Left forelimb (tissue), 1 donor: ENCODE results near the gene RTN4RL2.

Experiments
- DNase-seq: peaks from one replicate; pipeline ENCODE4 v3.0.0-alpha.2; 2018; ENCODE audit warnings: low spot score

RTN4RL2 gene

GRCh38 chr11:57500515-57500914 lies 40.2 kb downstream of the RTN4RL2 start:
- no peak for DNase-seq

GRCh38 chr11:57500926-57501325 lies 40.6 kb downstream of the RTN4RL2 start:
- no peak for DNase-seq

DNA sequence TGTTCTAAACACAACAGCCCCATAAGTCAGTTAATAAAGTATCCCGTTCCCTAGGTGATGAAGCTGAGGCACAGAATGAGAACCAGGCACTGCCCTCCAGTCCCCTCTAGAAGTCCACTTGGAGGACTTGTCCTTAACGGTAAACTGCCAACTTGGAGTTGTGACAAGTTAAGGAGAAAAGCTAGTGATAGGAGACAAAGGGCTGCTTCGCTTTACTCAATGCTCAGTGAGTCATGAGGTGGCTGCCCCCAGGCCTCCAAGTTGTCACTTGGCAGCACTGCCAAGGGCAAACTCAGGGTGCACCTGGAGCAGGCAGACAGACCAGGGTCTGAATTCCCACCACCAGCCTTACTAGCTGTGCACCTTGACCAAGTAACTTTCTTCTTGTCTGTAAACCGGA lies 41.6 kb downstream of the RTN4RL2 start:
- DNase-seq = no peak

DNA sequence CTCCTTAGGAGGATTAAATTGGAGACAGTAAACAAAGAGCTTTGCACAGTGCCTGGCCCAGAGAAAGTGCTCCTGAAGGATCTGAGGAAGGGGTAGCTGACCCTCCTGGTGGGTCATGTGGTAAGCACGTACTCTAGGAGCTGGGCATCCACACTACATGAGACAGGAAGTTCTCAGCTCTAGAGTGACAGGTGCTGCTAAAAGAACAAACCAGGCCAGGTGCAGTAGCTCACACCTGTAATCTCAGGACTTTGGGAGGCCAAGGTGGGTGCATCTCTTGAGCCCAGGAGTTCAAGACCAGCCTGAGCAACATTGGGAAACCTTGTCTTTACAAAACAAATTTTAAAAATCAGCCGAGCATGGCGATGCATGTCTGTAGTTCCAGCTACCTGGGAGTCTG lies 42.0 kb downstream of the RTN4RL2 start:
- DNase-seq = no peak

- no peak for DNase-seq
These were observed 42.5 kb downstream of the RTN4RL2 start for GRCh38 chr11:57502870-57503269.

- no peak for DNase-seq
These were observed 44.2 kb downstream of the RTN4RL2 start for GRCh38 chr11:57504511-57504910.

GRCh38 chr11:57506522-57506921 lies 46.2 kb downstream of the RTN4RL2 start:
- no peak for DNase-seq

DNA sequence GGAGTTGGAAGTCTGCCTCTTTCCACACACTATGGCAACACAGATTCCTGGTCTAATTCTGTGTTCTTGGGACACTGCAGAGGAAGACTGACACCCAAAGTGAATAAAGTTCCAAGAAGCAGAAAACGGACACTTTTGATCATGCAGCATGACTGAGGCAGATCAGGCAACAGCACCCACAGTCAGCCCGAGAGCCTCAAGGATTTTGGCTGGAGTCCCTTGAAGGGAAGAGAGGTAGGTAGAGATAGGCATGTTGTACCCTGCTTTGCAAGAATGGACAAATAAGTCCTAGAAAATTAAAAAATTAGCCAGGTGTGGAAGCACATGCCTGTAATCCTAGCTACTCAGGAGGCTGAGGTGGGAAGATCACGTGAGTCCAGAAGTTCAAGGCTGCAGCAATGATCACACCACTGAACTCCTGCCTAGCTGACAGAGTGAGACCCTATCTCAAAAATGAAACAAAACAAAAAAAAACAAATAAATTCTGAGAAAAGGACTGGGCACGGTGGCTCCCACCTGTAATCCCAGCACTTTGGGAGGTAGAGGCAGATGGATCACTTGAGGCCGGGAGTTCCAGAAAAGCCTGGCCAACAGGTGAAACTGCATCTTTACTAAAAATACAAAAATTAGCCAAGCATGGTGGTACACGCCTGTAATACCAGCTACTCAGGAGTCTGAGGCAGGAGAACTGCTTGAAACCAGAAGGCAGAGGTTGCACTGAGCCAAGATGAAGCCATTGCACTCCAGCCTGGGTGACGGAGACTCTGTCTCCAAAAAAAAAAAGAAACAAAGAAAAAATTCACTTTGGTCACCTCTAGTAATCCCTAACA lies 48.2 kb downstream of the RTN4RL2 start:
- DNase-seq = no peak

DNA sequence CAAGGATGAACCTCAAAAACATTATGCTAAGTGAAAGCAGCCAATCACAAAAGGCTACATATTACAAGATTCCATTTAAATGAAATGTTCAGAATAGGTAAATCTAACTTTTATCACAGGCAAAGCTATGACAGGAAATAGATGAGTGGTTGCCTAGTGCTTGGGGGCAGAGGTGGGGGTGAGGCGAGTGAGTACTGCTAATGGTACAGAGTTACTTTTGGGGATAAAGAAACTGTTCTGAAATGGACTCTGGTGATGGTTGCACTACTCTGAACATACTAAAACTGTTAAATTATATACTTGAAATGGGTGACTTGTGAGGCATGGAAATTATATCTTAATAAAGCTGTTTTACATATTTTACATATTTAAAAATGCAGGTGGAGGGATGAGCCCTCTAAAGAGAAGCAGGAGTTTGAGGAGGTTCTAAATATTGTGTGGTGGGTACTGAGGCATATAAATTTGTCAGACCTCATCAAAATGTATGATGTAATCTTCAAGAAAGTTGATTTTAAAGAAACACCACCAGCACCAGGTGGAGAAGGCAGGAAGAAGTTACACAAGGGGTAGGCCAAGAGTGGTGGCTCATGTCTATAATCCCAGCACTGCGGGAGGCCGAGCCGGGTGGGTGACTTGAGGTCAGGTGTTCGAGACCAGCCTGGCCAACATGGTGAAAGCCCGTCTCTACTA lies 51.6 kb downstream of the RTN4RL2 start:
- DNase-seq = no peak

- no peak for DNase-seq
These were observed 52.5 kb downstream of the RTN4RL2 start for GRCh38 chr11:57512646-57513451.

DNA sequence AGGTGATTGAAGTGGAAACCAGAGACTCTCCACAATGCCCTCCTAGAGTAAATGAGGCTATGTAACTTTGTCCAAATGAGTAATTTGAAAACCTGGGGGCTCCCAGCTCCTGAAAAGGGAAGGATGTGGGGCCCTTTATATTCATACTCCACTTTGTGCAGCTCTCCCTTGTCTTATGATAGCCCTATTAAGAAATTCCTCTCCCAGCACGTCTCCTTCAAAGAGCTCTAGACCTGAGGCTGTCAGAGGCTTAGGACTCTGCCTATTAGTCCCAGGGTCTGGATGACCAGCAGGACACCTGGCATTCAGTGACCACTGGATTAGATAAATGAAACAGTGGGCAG lies 53.1 kb downstream of the RTN4RL2 start:
- DNase-seq = no peak

DNA sequence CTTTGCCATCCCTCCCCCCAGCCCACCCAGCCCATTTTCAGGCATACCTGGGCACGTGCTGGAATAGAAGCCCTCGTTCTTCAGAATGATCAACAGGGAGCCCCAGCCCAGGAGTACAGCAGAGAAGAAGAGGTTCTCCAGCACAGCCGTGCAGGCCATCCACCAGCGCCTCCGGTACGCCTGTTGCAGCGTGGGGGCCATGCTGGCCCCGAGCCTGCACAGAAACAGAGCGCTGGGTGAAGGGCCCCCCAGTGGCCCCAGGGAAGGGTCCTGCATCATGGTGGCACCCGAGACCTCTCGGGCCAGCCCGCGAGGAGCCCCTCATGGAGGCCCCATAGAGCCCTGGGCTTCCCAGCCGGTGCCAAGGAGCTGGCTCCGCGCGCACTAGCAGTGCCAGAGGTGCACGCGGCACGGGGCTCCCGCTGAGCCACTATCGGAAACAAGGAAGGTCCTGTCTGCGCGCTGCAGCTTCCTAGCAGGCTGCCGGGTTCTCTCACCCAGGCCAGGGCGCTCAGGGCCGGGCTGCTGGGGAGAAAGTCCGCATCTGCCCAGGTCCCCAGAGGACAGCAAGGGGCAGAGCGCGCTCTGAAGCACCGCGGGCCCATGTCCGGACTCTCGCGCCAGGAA lies 53.7 kb downstream of the RTN4RL2 start:
- no peak for DNase-seq

GRCh38 chr11:57514538-57515331 lies 54.4 kb downstream of the RTN4RL2 start:
- DNase-seq = no peak

DNA sequence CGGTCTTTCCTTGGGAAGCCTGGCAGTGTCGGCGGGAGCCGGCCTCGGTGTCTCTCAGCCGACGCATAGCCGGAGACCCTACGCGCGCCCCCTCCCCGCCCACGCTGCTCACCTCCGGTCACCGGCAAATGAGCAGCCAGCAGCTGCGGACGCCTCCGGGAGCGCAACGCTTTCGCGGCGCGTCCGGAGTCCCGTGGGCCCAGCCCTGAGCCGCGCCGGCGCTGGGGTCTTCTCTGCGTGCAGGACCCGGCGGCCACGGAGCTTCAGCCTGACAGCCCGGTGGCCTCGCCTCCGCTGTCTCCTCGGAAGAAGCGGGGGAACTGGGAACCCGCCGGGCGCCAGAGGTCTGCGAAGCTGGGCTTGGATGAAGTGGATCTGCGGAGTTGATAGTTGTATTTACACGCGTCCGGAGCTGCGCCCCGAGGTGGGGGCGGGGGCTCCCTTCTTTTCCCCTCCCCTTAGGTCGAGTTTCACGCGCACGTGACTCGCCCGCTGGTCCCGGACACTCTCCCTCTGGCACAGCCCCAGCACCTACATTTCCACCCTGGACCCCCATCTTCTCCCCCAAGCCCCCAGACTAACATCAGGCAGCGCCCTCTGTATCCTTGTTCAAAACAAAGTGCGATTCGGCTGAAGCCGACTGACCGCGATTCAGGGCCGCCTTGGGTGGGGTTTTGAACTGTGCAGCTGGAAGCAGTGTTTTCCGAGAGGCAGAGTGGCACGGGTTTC lies 55.2 kb downstream of the RTN4RL2 start, which contains the start of gene SLC43A1:
TSS of gene SLC43A1 (minus strand) at position 371 of the 729 bp plus-strand sequence. CDS start 1,591 bp downstream, outside the sequence.
- peak; percentile 80 for DNase-seq

- no peak for DNase-seq
These were observed 55.7 kb downstream of the RTN4RL2 start for GRCh38 chr11:57516061-57516443.

- no peak for DNase-seq
These were observed 60.8 kb downstream of the RTN4RL2 start for GRCh38 chr11:57521116-57521515.

DNA sequence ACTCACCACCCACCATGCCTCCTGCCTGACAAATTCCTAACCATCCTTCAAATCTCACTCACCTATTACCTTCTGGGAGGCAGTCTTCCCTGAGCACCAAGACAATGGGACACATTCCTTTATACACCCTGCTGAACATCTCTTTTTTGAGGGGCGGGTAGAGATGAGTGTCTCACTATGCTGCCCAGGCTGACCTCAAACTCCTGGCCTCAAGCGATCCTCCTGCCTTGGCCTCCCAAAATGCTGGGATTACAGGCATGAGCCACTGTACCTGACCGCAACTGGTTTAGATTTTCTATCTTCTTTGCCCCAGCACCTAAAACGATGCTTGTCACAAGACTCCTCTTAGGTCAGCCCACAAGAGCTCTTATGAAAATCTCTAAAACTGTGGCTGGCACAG lies 63.1 kb downstream of the RTN4RL2 start:
- no peak for DNase-seq
